ENCODE measurements around the gene GLTP.

Gene GLTP

DNA sequence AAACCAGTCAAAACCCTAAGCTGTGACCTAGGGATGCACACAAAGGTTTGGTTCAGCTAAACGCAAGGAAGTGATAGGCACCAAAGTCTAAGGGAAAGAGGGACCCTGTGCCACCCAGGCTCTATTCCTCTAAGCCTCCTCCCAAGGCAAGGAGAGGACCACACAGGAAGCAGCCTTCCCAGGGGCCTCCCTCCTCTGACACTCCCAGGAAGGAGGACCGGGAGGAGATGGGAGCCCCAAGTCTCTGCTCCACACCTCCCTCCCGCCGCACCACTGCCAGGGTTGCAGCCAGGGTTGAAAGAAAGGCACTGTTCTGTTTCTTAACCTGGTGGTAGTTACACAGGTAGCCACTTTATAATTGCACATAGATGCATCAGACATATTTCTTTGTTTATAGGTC, 41.6 kb upstream of the GLTP start:
- H3F3A ChIP-seq (ENCODE audit: insufficient read depth, low read length), result no peaks in the 10 kb centered on the region
- H3K9ac ChIP-seq (ENCODE audit: low read length), result no peak overlapping the region
- no peaks in the 10 kb centered on the region for H3K36me3 ChIP-seq (replicated peaks; ENCODE audit: insufficient read depth, low read length)
- H3K4me2 ChIP-seq (ENCODE audit: low read depth, low read length), result no peak overlapping the region
- no peaks in the 10 kb centered on the region for H3K4me1 ChIP-seq (ENCODE audit: low read length)
- H3K27me3 ChIP-seq (replicated peaks; ENCODE audit: insufficient read depth, low read length), result no peaks in the 10 kb centered on the region
- no peak overlapping the region for H2AFZ ChIP-seq (ENCODE audit: low read length)
- no peaks in the 10 kb centered on the region for H3K9me2 ChIP-seq (replicated peaks; ENCODE audit: insufficient read depth, low read length)
- H4K20me1 ChIP-seq (ENCODE audit: insufficient read depth, low read length), result no peaks in the 10 kb centered on the region
- TF ChIP-seq, protein P1, sequence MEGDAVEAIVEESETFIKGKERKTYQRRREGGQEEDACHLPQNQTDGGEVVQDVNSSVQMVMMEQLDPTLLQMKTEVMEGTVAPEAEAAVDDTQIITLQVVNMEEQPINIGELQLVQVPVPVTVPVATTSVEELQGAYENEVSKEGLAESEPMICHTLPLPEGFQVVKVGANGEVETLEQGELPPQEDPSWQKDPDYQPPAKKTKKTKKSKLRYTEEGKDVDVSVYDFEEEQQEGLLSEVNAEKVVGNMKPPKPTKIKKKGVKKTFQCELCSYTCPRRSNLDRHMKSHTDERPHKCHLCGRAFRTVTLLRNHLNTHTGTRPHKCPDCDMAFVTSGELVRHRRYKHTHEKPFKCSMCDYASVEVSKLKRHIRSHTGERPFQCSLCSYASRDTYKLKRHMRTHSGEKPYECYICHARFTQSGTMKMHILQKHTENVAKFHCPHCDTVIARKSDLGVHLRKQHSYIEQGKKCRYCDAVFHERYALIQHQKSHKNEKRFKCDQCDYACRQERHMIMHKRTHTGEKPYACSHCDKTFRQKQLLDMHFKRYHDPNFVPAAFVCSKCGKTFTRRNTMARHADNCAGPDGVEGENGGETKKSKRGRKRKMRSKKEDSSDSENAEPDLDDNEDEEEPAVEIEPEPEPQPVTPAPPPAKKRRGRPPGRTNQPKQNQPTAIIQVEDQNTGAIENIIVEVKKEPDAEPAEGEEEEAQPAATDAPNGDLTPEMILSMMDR (IDR thresholded peaks at IDR 0.05; ENCODE audit: low read length), result no peak
- TF ChIP-seq EZH2phosphoT487 (IDR thresholded peaks at IDR 0.05; ENCODE audit: low read length), result no peak
- TF ChIP-seq EZH2 (optimal IDR thresholded peaks at IDR 0.05; ENCODE audit: low read depth, low read length), result no peak
- H3K79me2 ChIP-seq (ENCODE audit: low read length), result no peaks in the 10 kb centered on the region
- no peak overlapping the region for H3K27ac ChIP-seq (ENCODE audit: low read length)
- no peak for DNase-seq
- no peaks in the 10 kb centered on the region for H3K9me3 ChIP-seq (replicated peaks; ENCODE audit: insufficient read depth, low read length)
- no peak overlapping the region for H3K4me3 ChIP-seq (ENCODE audit: low read length)

DNA sequence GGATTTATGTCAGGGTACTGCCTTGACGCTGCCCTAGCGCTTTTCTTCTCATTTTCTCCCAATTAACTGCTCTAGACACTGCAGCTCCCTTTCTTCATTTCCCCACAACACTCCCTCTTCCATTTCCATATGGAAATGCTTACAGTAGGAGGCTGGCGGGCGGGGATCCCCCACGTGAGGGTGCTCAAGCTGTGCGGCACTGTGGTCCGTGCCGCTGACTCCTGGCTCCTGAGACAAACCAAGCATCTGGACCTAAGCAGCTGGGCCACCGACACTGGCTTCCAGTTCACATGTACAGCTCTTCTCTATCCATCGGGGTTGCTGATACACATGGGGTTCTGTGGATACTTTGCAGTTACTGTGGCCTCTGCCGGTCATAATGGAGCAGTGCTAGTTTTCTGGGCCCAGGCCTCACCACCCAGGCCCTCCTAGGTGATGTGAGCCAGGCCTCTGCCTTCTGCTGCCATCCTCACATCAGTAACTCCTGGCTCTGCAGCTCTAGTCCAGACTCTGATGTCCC, 40.0 kb upstream of the GLTP start:
- H3K4me3 ChIP-seq (ENCODE audit: low read length), result no peak overlapping the region
- H2AFZ ChIP-seq (ENCODE audit: low read length), result no peak overlapping the region
- H3K27me3 ChIP-seq (replicated peaks; ENCODE audit: insufficient read depth, low read length), result no peaks in the 10 kb centered on the region
- H3K4me1 ChIP-seq (ENCODE audit: low read length), result no peaks in the 10 kb centered on the region
- DNase-seq, result no peak
- no peaks in the 10 kb centered on the region for H3F3A ChIP-seq (ENCODE audit: insufficient read depth, low read length)
- TF ChIP-seq EZH2phosphoT487 (IDR thresholded peaks at IDR 0.05; ENCODE audit: low read length) (no peak), EZH2 (optimal IDR thresholded peaks at IDR 0.05; ENCODE audit: low read depth, low read length) (no peak)
- TF ChIP-seq, protein P1 (IDR thresholded peaks at IDR 0.05; ENCODE audit: low read length), result no peak
- H4K20me1 ChIP-seq (ENCODE audit: insufficient read depth, low read length), result no peaks in the 10 kb centered on the region
- H3K79me2 ChIP-seq (ENCODE audit: low read length), result no peaks in the 10 kb centered on the region
- H3K27ac ChIP-seq (ENCODE audit: low read length), result no peak overlapping the region
- no peaks in the 10 kb centered on the region for H3K9me2 ChIP-seq (replicated peaks; ENCODE audit: insufficient read depth, low read length)
- no peaks in the 10 kb centered on the region for H3K36me3 ChIP-seq (replicated peaks; ENCODE audit: insufficient read depth, low read length)
- no peak overlapping the region for H3K4me2 ChIP-seq (ENCODE audit: low read depth, low read length)
- no peak overlapping the region for H3K9ac ChIP-seq (ENCODE audit: low read length)
- no peaks in the 10 kb centered on the region for H3K9me3 ChIP-seq (replicated peaks; ENCODE audit: insufficient read depth, low read length)

GRCh38 chr12:109919456-109919855, 39.1 kb upstream of the GLTP start:
- H3K27me3 ChIP-seq (replicated peaks; ENCODE audit: insufficient read depth, low read length), result no peaks in the 10 kb centered on the region
- H4K20me1 ChIP-seq (ENCODE audit: insufficient read depth, low read length), result no peaks in the 10 kb centered on the region
- H3K36me3 ChIP-seq (replicated peaks; ENCODE audit: insufficient read depth, low read length), result no peaks in the 10 kb centered on the region
- no peak overlapping the region for H3K4me2 ChIP-seq (ENCODE audit: low read depth, low read length)
- no peaks in the 10 kb centered on the region for H3K4me1 ChIP-seq (ENCODE audit: low read length)
- no peak overlapping the region for H2AFZ ChIP-seq (ENCODE audit: low read length)
- H3K4me3 ChIP-seq (ENCODE audit: low read length), result no peak overlapping the region
- no peaks in the 10 kb centered on the region for H3F3A ChIP-seq (ENCODE audit: insufficient read depth, low read length)
- H3K9me3 ChIP-seq (replicated peaks; ENCODE audit: insufficient read depth, low read length), result no peaks in the 10 kb centered on the region
- no peak for DNase-seq
- TF ChIP-seq, protein P1 (IDR thresholded peaks at IDR 0.05; ENCODE audit: low read length), result no peak
- TF ChIP-seq EZH2 (optimal IDR thresholded peaks at IDR 0.05; ENCODE audit: low read depth, low read length) (no peak), EZH2phosphoT487 (IDR thresholded peaks at IDR 0.05; ENCODE audit: low read length) (no peak)
- H3K27ac ChIP-seq (ENCODE audit: low read length), result no peak overlapping the region
- no peaks in the 10 kb centered on the region for H3K9me2 ChIP-seq (replicated peaks; ENCODE audit: insufficient read depth, low read length)
- H3K9ac ChIP-seq (ENCODE audit: low read length), result no peak overlapping the region
- H3K79me2 ChIP-seq (ENCODE audit: low read length), result no peaks in the 10 kb centered on the region

Measured in MM.1S (cell line).